ENCODE measurements around the gene TTC7B.

The TTC7B gene

DNA sequence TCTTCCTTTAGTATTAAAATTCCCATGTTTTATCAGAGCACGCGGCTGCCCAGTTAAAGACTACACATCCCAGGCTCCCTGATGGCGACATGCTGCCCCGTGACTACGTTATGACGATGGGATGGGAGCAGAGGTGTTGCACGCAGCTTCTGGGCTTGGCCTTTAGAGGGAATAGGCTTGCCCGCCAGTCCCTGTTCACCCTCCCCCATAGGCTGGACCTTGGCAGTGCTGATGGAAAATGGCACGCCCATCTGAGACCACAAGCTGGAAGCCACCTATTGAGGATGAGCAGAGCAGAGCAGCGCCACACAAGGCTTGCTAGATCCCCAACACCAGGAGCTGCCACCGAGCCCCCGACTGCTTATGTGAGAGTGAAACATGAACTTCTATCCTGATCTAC is 24.7 kb downstream of the TTC7B start:
- Histone ChIP-seq H3K27me3 (ENCODE audit: insufficient read depth, poor library complexity, severe bottlenecking) (no peaks in the 10 kb centered on the region), H3K4me1 (ENCODE audit: insufficient read depth, poor library complexity, severe bottlenecking) (peaks cover 16% of the 10 kb centered on the region), H3K27ac (ENCODE audit: poor library complexity, severe bottlenecking) (no peak overlapping the region), H3K4me3 (ENCODE audit: severe bottlenecking) (no peak overlapping the region), H3K9me3 (ENCODE audit: severe bottlenecking) (no peaks in the 10 kb centered on the region), H3K36me3 (ENCODE audit: low read depth) (no peaks in the 10 kb centered on the region)
- no peak for DNase-seq (ENCODE audit: low spot score)
- no peak for ATAC-seq (ENCODE audit: low read depth)
- TF ChIP-seq, protein P1, sequence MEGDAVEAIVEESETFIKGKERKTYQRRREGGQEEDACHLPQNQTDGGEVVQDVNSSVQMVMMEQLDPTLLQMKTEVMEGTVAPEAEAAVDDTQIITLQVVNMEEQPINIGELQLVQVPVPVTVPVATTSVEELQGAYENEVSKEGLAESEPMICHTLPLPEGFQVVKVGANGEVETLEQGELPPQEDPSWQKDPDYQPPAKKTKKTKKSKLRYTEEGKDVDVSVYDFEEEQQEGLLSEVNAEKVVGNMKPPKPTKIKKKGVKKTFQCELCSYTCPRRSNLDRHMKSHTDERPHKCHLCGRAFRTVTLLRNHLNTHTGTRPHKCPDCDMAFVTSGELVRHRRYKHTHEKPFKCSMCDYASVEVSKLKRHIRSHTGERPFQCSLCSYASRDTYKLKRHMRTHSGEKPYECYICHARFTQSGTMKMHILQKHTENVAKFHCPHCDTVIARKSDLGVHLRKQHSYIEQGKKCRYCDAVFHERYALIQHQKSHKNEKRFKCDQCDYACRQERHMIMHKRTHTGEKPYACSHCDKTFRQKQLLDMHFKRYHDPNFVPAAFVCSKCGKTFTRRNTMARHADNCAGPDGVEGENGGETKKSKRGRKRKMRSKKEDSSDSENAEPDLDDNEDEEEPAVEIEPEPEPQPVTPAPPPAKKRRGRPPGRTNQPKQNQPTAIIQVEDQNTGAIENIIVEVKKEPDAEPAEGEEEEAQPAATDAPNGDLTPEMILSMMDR (IDR thresholded peaks at IDR 0.05; ENCODE audit: poor library complexity, severe bottlenecking), result no peak

DNA sequence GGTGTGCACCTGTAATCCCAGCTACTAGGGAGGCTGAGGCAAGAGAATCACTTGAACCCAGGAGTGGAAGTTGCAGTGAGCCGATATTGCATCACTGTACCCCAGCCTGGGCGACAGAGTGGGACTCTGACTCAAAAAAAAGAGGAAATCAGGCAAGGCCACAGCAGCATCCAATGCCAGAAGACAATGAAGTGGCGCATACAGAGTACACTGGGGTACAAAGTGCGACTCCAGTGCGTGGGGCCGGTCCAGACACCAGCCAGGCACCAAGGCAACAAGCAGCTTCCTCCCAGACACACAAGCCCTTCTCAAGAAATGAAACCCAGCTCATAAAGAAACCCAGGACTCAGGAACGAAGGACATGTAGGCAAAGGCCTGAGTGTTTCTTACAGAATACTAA is 28.2 kb downstream of the TTC7B start:
- Histone ChIP-seq H3K27ac (ENCODE audit: poor library complexity, severe bottlenecking) (no peak overlapping the region), H3K4me1 (ENCODE audit: insufficient read depth, poor library complexity, severe bottlenecking) (no peaks in the 10 kb centered on the region), H3K36me3 (ENCODE audit: low read depth) (no peaks in the 10 kb centered on the region), H3K9me3 (ENCODE audit: severe bottlenecking) (no peaks in the 10 kb centered on the region), H3K27me3 (ENCODE audit: insufficient read depth, poor library complexity, severe bottlenecking) (no peaks in the 10 kb centered on the region), H3K4me3 (ENCODE audit: severe bottlenecking) (no peak overlapping the region)
- ATAC-seq (ENCODE audit: low read depth), result no peak
- peak; percentile 22 for DNase-seq (ENCODE audit: low spot score)
- TF ChIP-seq, protein P1 (IDR thresholded peaks at IDR 0.05; ENCODE audit: poor library complexity, severe bottlenecking), result no peak

DNA sequence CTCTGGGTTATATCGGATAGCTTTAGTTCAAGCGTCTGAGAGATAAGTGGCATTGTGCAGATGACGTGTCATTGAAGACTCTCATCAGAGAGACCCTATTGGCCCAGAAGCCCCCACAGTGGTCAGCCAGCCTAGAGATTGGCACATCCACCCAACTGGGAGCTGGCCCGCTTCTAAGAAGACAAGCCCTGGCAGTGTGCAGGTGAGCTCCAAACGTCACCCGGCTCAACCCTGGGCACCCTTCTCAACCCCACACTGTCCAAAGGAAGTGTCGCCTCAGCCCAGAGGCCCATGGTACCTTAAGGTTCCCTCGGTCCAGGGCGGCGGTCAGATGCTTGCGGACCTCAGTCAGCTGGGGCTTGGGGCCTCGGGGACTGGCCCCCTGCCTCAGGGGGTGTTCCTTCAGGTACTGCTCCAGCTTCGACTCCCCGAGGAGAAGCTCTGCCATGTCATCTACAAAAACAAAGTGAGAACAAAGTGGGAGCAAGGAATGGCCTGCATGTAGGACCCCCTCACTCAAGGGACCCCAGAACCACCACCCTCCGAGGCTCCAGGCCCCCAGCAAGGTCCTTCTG is 30.3 kb downstream of the TTC7B start:
- DNase-seq (ENCODE audit: low spot score) (peak; percentile 56), ATAC-seq (ENCODE audit: low read depth) (no peak)
- TF ChIP-seq, protein P1 (IDR thresholded peaks at IDR 0.05; ENCODE audit: poor library complexity, severe bottlenecking), result no peak
- peaks cover 3% of the 10 kb centered on the region for H3K36me3 ChIP-seq (ENCODE audit: low read depth)
- peaks cover 2% of the 10 kb centered on the region for H3K4me1 ChIP-seq (ENCODE audit: insufficient read depth, poor library complexity, severe bottlenecking)
- H3K27me3 ChIP-seq (ENCODE audit: insufficient read depth, poor library complexity, severe bottlenecking), result no peaks in the 10 kb centered on the region
- no peaks in the 10 kb centered on the region for H3K9me3 ChIP-seq (ENCODE audit: severe bottlenecking)
- H3K4me3 ChIP-seq (ENCODE audit: severe bottlenecking), result no peak overlapping the region
- no peak overlapping the region for H3K27ac ChIP-seq (ENCODE audit: poor library complexity, severe bottlenecking)

DNA sequence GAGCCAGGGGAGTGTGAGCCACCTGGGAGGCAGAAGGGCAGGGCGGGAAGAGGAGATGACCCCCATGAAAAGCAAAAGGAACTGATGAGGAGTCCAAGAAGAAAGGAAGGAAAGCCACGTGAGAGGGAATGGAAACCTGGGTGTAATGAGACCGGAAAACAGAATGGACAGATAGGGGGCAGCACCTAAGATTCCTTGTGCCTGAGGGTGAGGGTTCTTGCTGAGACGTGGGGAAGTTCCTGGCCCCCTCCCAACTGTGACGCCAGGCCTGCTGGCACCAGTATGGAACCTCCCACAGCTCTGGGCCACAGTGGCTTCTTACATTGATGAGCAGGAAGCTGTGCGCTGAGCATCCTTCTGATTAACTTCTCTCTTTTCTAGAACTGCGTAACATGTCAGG is 30.8 kb downstream of the TTC7B start:
- H3K4me3 ChIP-seq (ENCODE audit: severe bottlenecking), result no peak overlapping the region
- H3K27me3 ChIP-seq (ENCODE audit: insufficient read depth, poor library complexity, severe bottlenecking), result no peaks in the 10 kb centered on the region
- DNase-seq (ENCODE audit: low spot score) (peak; percentile 34), ATAC-seq (ENCODE audit: low read depth) (no peak)
- peaks cover 8% of the 10 kb centered on the region for H3K36me3 ChIP-seq (ENCODE audit: low read depth)
- no peaks in the 10 kb centered on the region for H3K9me3 ChIP-seq (ENCODE audit: severe bottlenecking)
- H3K4me1 ChIP-seq (ENCODE audit: insufficient read depth, poor library complexity, severe bottlenecking), result peaks cover 3% of the 10 kb centered on the region
- H3K27ac ChIP-seq (ENCODE audit: poor library complexity, severe bottlenecking), result no peak overlapping the region
- TF ChIP-seq, protein P1 (IDR thresholded peaks at IDR 0.05; ENCODE audit: poor library complexity, severe bottlenecking), result peak; percentile 16

DNA sequence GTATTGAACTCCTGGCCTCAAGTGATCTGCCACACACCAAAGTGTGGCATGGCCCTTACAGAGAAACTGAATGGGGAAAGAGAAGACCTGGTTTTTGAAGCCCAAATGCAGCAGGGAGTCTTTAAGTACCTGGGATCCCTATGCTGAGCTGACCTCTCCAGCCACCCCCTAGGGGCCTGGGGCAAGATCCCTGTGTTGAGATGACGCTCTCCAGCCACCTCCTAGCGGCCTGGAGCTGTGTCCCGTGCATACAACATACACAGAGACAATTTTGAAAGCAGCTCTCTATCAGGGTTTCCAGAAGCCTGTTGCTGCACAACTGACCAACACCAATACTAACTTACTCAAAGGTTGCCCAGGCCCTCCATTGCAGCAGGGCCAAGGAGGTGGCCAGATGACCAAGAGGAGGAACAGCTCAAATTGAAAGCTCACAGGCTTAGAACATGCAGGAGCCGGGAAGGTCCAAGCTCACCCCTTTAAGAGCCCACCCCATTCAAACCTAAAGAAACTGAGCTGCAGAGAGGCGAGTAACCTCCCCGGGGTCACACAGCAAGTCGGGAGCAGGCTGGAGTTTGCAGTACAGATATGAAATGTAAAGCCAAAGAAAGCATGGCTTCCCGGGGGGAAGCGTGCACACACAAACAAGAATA is 31.5 kb downstream of the TTC7B start:
- ATAC-seq (ENCODE audit: low read depth) (no peak), DNase-seq (ENCODE audit: low spot score) (peak; percentile 36)
- Histone ChIP-seq H3K4me3 (ENCODE audit: severe bottlenecking) (no peak overlapping the region), H3K27me3 (ENCODE audit: insufficient read depth, poor library complexity, severe bottlenecking) (no peaks in the 10 kb centered on the region), H3K36me3 (ENCODE audit: low read depth) (peaks cover 14% of the 10 kb centered on the region), H3K4me1 (ENCODE audit: insufficient read depth, poor library complexity, severe bottlenecking) (peaks cover 3% of the 10 kb centered on the region), H3K27ac (ENCODE audit: poor library complexity, severe bottlenecking) (no peak overlapping the region), H3K9me3 (ENCODE audit: severe bottlenecking) (no peaks in the 10 kb centered on the region)
- TF ChIP-seq, protein P1 (IDR thresholded peaks at IDR 0.05; ENCODE audit: poor library complexity, severe bottlenecking), result no peak

Measured in RWPE2 (cell line).